SU-DHL-6 (cell line): ENCODE measurements around the gene DST.

Source experiments
- H2AFZ ChIP-seq: fragments of 200-600 bp; sonication (generic); 2 replicates; pipeline ENCODE4 v1.6.1; 2014; ENCODE audit warnings: low read depth, mild to moderate bottlenecking, moderate library complexity, mixed read lengths, antibody characterized with exemption, low read length; ENCODE audit not compliant: severe bottlenecking
- H3F3A ChIP-seq: fragments of 200-600 bp; shearing (Covaris generic); 2 replicates; pipeline ENCODE4 v1.6.0; 2016; ENCODE audit warnings: antibody characterized with exemption, mild to moderate bottlenecking; ENCODE audit not compliant: insufficient read depth
- H3K27ac ChIP-seq: fragments of 200-600 bp; sonication (generic); 2 replicates; pipeline ENCODE4 v1.5.1; 2016; ENCODE audit warnings: low read depth, mild to moderate bottlenecking, low read length, moderate library complexity, mixed read lengths
- H3K27me3 ChIP-seq: fragments of 200-600 bp; sonication (generic), shearing (Covaris generic); 2 replicates; pipeline ENCODE4 v1.6.0; 2014; ENCODE audit warnings: mild to moderate bottlenecking, low read length
- H3K36me3 ChIP-seq: fragments of 200-600 bp; sonication (generic); 2 replicates; pipeline ENCODE4 v1.6.1; 2014; ENCODE audit warnings: mild to moderate bottlenecking, low read length, mixed read lengths
- H3K4me2 ChIP-seq: fragments of 300-600, 200-600 bp; shearing (Covaris generic), sonication (generic); 2 replicates; pipeline ENCODE4 v1.6.0; 2014; ENCODE audit warnings: low read length, low read depth, mild to moderate bottlenecking; ENCODE audit not compliant: poor library complexity, severe bottlenecking
- H3K4me3 ChIP-seq: fragments of 200-600 bp; sonication (generic); 2 replicates; pipeline ENCODE4 v1.5.1; 2014; ENCODE audit warnings: antibody characterized with exemption, low read length, mild to moderate bottlenecking, mixed read lengths; ENCODE audit not compliant: insufficient read depth, poor library complexity, severe bottlenecking
- H3K79me2 ChIP-seq: fragments of 200-600 bp; sonication (generic); 2 replicates; pipeline ENCODE4 v1.6.1; 2014; ENCODE audit warnings: mild to moderate bottlenecking, low read length, moderate library complexity; ENCODE audit not compliant: insufficient read depth
- H3K9ac ChIP-seq: fragments of 200-600 bp; sonication (generic); 2 replicates; pipeline ENCODE4 v1.7.0; 2014; ENCODE audit warnings: mild to moderate bottlenecking, low read length
- H3K9me2 ChIP-seq: fragments of 200-600 bp; sonication (generic); replicated peaks from 2 replicates; pipeline ENCODE4 v1.6.1; 2014; ENCODE audit warnings: low read length; ENCODE audit not compliant: insufficient read depth
- H3K9me3 ChIP-seq: fragments of 200-600 bp; sonication (generic); 2 replicates; pipeline ENCODE4 v1.6.1; 2014; ENCODE audit warnings: low read length, mixed read lengths; ENCODE audit not compliant: insufficient read depth
- H4K20me1 ChIP-seq: fragments of 200-600 bp; sonication (generic); 2 replicates; pipeline ENCODE4 v1.6.1; 2014; ENCODE audit warnings: low read depth, mild to moderate bottlenecking, antibody characterized with exemption, low read length, moderate library complexity, mixed read lengths
- CTCF ChIP-seq: fragments of 200-600 bp; sonication (generic); IDR thresholded peaks from one replicate; pipeline ENCODE4 v1.5.1; 2017; ENCODE audit warnings: antibody characterized with exemption, mild to moderate bottlenecking, low read length, moderate library complexity; ENCODE audit not compliant: insufficient read depth, poor library complexity, severe bottlenecking
- EZH2phosphoT487 ChIP-seq: fragments of 200-600 bp; sonication (generic), shearing (Covaris generic); conservative IDR thresholded peaks from 2 replicates; pipeline ENCODE4 v1.6.1; 2018; ENCODE audit warnings: mild to moderate bottlenecking, antibody characterized with exemption, low read length, moderate library complexity, mixed read lengths

Gene DST

GRCh38 chr6:56638760-56639159, 3.9 kb downstream of the DST start:
- no peaks in the 10 kb centered on the region for H3F3A ChIP-seq
- no peaks in the 10 kb centered on the region for H3K27me3 ChIP-seq
- no peak overlapping the region for H3K27ac ChIP-seq
- no peak overlapping the region for H3K9ac ChIP-seq
- H3K79me2 ChIP-seq = no peaks in the 10 kb centered on the region
- no peaks in the 10 kb centered on the region for H3K9me3 ChIP-seq
- no peaks in the 10 kb centered on the region for H3K36me3 ChIP-seq
- no peak overlapping the region for H3K4me2 ChIP-seq
- H3K4me3 ChIP-seq = no peak overlapping the region
- H3K9me2 ChIP-seq = no peaks in the 10 kb centered on the region
- no peak overlapping the region for H2AFZ ChIP-seq
- TF ChIP-seq CTCF (no peak), EZH2phosphoT487 (no peak)
- H4K20me1 ChIP-seq = no peaks in the 10 kb centered on the region

- H3K27ac ChIP-seq = no peak overlapping the region
- H3K36me3 ChIP-seq = no peaks in the 10 kb centered on the region
- TF ChIP-seq EZH2phosphoT487 (no peak), CTCF (peak; percentile 75)
Measured at GRCh38 chr6:56637640-56638039, 5.0 kb downstream of the DST start.

DNA sequence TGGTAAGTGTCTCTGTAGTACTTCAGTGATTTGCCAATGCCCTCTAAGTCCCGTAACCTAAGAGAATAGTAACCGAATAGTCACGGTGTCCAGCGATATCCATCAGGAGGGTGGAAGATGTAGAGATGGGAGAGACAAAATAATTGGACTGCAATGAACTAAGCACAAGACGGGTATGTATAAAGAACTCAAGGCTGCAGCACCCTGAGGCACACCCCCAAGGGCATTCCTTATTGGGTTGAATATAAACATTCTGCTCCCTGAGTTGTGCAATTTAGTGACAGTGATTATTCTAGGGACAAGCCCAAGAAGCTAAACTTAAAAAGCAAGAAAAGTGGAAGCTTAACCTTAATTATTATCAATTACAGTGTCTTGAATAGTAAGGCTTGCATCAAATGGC, 14.6 kb downstream of the DST start:
- H3K36me3 ChIP-seq = no peaks in the 10 kb centered on the region
- H3K9ac ChIP-seq = no peak overlapping the region
- no peaks in the 10 kb centered on the region for H3K27me3 ChIP-seq
- H3K4me2 ChIP-seq = no peak overlapping the region
- H2AFZ ChIP-seq = no peak overlapping the region
- no peaks in the 10 kb centered on the region for H3K9me2 ChIP-seq
- TF ChIP-seq CTCF = no peak
- TF ChIP-seq EZH2phosphoT487 = no peak
- no peaks in the 10 kb centered on the region for H4K20me1 ChIP-seq
- H3K9me3 ChIP-seq = no peaks in the 10 kb centered on the region
- H3F3A ChIP-seq = no peaks in the 10 kb centered on the region
- no peaks in the 10 kb centered on the region for H3K79me2 ChIP-seq
- H3K27ac ChIP-seq = no peak overlapping the region
- H3K4me3 ChIP-seq = no peak overlapping the region

More at GRCh38 chr6:56637640-56638039, 5.0 kb downstream of the DST start:
- Histone ChIP-seq H3K4me2 (no peak overlapping the region), H3K27me3 (no peaks in the 10 kb centered on the region), H2AFZ (no peak overlapping the region), H3K9ac (no peak overlapping the region), H4K20me1 (no peaks in the 10 kb centered on the region), H3K79me2 (no peaks in the 10 kb centered on the region), H3K4me3 (no peak overlapping the region), H3F3A (no peaks in the 10 kb centered on the region), H3K9me2 (no peaks in the 10 kb centered on the region), H3K9me3 (no peaks in the 10 kb centered on the region)

- Histone ChIP-seq H3K79me2 (no peaks in the 10 kb centered on the region), H2AFZ (no peak overlapping the region), H3K36me3 (no peaks in the 10 kb centered on the region), H3K27ac (no peak overlapping the region), H3K9ac (no peak overlapping the region), H3K9me3 (no peaks in the 10 kb centered on the region), H3F3A (no peaks in the 10 kb centered on the region), H3K27me3 (no peaks in the 10 kb centered on the region), H3K4me2 (no peak overlapping the region), H4K20me1 (no peaks in the 10 kb centered on the region), H3K9me2 (no peaks in the 10 kb centered on the region), H3K4me3 (no peak overlapping the region)
- TF ChIP-seq EZH2phosphoT487 = no peak
- no peak for TF ChIP-seq CTCF
Measured at GRCh38 chr6:56625356-56625755, 17.3 kb downstream of the DST start.
